Measurements from ENCODE around the gene MIGA2.
"Not testable (repeated sequence)": the region's sequence is repeated elsewhere in the genome, so short reads cannot be mapped to it uniquely, and the experiment has no call there.

Gene MIGA2

GRCh38 chr9:129011170-129011569, 25.3 kb upstream of the MIGA2 start:
- DNase-seq, result no peak

GRCh38 chr9:129011761-129012181, 24.7 kb upstream of the MIGA2 start:
- DNase-seq, result no peak

- DNase-seq, result no peak
Measured at GRCh38 chr9:129012343-129012742, 24.1 kb upstream of the MIGA2 start.

- no peak for DNase-seq
Measured at GRCh38 chr9:129012893-129013448, 23.5 kb upstream of the MIGA2 start.

- DNase-seq, result no peak
Measured at GRCh38 chr9:129013674-129014073, 22.8 kb upstream of the MIGA2 start.

GRCh38 chr9:129014124-129014523, 22.3 kb upstream of the MIGA2 start:
- no peak for DNase-seq

- DNase-seq, result peak in 1 of 2 experiments; percentile 19
Measured at GRCh38 chr9:129014608-129015007, 21.8 kb upstream of the MIGA2 start.

GRCh38 chr9:129021091-129021490, 15.3 kb upstream of the MIGA2 start:
- no peak for DNase-seq

GRCh38 chr9:129022037-129022436, 14.4 kb upstream of the MIGA2 start:
- no peak for DNase-seq

GRCh38 chr9:129023036-129023907, 13.2 kb upstream of the MIGA2 start:
- no peak for DNase-seq

GRCh38 chr9:129023908-129024233, 12.6 kb upstream of the MIGA2 start:
- no peak for DNase-seq

GRCh38 chr9:129026442-129027223, 9.8 kb upstream of the MIGA2 start:
- no peak for DNase-seq

GRCh38 chr9:129027224-129027684, 9.2 kb upstream of the MIGA2 start:
- DNase-seq, result no peak

- no peak for DNase-seq
Measured at GRCh38 chr9:129027685-129028191, 8.7 kb upstream of the MIGA2 start.

- peak; percentile 81 to 84 for DNase-seq
Measured at GRCh38 chr9:129028192-129028966, 8.0 kb upstream of the MIGA2 start, which contains the start of gene SH3GLB2. SH3GLB2 (minus strand) TSS chr9:129028331; CDS start chr9:129028154, 177 bp downstream.

GRCh38 chr9:129030191-129030590, 6.2 kb upstream of the MIGA2 start:
- DNase-seq, result no peak

GRCh38 chr9:129031514-129031913, 4.9 kb upstream of the MIGA2 start:
- DNase-seq, result no peak

GRCh38 chr9:129032541-129033159, 3.8 kb upstream of the MIGA2 start:
- no peak for DNase-seq

GRCh38 chr9:129033216-129033615, 3.2 kb upstream of the MIGA2 start:
- DNase-seq, result no peak

- DNase-seq, result not testable (repeated sequence)
Measured at GRCh38 chr9:129035838-129036237, 588 bp upstream of the MIGA2 start.

- no peak for DNase-seq
Measured at GRCh38 chr9:129036923-129037766, 719 bp downstream of the MIGA2 start.
